GM19240 (cell line): ENCODE results near the gene SIDT2.
"Not testable (repeated sequence)": the region's sequence is repeated elsewhere in the genome, so short reads cannot be mapped to it uniquely, and the experiment has no call there.

ENCODE experiments used
- DNase-seq: peaks from one replicate; pipeline ENCODE4 v3.0.0; 2011; ENCODE audit warnings: low spot score; ENCODE audit not compliant: insufficient read length

The SIDT2 gene

DNA sequence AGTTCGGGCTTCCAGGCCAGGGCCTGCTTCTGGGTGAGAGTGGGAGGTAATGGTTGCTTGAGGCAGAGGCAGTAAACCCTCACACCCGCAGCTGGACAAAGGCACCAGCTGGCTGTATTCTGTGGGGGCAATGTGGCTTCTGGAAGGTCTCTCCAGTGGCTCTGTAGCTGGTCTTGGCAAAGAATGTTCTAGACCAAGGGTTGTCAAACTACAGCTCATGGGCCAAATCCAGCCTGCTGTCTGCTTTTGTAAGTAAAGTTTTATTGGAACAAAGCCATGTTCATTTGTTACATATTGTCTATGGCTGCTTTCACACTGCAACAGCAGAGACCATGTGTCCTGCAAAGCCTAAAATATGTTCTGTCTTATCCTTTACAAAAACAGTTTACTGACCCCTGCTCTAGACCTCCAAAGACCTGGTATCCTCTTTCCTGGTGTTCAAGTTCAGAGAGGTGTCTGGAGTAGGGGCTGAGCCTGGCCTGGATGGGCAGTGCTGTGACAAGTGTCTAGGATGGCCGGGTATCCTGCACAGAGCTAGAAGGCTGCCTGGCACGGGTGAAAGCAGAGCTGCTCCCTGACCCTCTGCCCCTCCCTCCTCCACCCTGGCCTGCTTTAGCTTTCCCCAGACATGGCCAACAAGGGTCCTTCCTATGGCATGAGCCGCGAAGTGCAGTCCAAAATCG is 24.0 kb downstream of the SIDT2 start:
- DNase-seq, result no peak

DNA sequence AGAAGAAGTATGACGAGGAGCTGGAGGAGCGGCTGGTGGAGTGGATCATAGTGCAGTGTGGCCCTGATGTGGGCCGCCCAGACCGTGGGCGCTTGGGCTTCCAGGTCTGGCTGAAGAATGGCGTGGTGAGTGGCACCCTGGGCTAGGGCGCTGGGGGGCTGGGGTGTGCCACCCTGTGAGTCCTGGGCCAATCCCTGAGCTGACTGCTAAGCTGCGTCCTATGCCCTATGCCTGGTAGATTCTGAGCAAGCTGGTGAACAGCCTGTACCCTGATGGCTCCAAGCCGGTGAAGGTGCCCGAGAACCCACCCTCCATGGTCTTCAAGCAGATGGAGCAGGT is 24.5 kb downstream of the SIDT2 start:
- DNase-seq, result no peak

DNA sequence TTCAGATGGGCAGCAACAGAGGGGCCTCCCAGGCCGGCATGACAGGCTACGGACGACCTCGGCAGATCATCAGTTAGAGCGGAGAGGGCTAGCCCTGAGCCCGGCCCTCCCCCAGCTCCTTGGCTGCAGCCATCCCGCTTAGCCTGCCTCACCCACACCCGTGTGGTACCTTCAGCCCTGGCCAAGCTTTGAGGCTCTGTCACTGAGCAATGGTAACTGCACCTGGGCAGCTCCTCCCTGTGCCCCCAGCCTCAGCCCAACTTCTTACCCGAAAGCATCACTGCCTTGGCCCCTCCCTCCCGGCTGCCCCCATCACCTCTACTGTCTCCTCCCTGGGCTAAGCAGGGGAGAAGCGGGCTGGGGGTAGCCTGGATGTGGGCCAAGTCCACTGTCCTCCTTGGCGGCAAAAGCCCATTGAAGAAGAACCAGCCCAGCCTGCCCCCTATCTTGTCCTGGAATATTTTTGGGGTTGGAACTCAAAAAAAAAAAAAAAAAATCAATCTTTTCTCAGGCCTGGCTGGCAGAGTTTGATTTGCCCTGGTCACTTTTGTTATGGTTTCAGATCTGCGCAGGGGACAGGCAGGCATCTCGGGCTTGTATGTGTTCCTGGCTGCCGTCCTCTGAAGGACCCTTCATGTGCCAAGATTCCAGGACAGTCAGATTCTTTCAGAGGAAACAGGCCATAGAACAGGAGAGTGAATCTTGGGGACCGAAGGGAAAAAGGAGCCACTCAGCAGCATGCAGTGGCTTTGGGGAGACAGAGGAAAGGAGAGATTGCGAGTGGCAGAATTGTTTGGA is 25.9 kb downstream of the SIDT2 start:
- no peak for DNase-seq

DNA sequence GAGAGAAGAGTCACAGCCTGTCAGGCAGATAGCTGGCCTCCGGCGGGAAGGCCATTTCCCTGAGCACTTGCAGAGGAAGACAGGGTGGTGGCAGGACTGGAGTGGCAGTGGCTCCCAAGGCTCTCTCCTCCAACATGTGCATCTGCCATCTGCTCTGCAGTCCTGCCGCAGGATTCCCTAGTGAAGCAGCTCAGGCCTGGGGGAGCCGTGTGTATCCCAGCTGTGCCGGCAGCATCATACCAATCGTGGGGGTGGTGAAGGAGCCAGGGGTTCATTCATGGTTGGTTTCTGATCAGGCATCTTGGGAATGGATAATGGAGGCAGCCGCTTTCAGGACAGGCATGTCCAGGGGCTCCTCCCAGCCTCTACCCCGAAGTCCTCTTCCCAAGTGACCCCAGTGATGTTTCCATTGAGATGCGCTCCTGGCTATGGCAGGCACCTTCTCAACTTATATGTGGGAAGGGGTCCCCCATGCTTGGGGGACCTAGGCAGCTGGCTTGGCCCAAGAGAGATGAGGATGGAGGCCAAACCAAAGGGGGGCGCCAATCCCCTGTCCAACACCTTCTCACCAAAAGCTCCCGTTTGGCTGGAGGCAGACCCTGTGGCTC is 26.8 kb downstream of the SIDT2 start:
- no peak for DNase-seq

DNA sequence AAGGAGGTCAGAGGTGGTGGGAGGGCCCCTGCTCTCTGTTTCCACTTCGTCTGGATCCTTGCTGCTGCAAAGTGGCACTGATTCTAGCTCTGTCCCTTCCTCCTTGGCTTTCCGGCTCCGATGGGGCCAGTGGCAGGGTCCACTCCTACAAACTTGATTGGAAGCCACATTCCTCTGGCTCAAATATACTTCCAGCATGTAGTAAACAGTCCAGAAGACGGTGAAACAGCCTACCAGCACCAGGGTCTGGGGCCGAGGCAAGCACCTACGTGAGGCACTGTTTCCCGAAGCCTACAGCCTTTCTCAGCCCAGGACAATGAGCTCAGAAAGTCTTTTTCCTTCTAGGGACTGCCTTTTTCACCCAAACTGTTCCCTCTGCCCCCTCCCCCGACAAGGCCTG is 27.6 kb downstream of the SIDT2 start:
- not testable (repeated sequence) for DNase-seq

DNA sequence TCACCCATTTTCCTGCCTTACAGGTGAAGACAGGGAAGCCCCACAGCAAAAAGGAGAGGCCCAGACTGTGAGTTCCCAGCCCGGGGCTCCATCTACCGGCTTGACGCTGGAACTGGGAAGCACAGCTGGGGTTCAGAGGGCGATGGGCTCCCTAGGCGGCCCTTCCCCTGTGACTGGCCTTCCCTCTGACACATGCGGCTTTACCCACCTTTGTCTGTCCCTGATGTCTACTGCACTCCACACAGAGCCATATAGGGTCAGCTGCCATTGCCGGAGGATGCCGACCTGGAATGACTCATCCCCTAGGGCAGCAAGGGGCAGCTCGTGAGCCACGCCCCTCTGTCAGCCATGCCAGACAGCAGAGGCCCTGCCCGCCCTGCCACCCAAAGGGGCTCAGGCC is 28.3 kb downstream of the SIDT2 start:
- DNase-seq, result not testable (repeated sequence)

DNA sequence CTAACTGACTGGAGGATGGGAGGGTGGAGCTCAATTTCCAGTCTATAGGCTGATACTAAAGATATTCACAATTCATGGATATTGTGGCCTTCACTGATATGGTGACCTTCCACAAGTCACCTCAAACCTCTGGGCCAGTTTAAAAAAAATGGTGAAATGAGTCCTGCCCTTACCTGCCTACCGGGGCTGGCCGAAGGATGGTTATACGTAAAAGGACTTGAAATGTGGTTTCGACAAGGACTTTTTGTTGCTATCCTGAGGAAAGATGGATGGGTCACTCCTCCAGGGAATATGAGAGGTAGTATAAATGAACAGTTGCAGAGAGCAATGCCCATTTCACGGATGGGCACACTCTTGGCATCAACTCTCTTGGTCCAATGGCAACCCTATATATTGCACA is 28.9 kb downstream of the SIDT2 start:
- not testable (repeated sequence) for DNase-seq

DNA sequence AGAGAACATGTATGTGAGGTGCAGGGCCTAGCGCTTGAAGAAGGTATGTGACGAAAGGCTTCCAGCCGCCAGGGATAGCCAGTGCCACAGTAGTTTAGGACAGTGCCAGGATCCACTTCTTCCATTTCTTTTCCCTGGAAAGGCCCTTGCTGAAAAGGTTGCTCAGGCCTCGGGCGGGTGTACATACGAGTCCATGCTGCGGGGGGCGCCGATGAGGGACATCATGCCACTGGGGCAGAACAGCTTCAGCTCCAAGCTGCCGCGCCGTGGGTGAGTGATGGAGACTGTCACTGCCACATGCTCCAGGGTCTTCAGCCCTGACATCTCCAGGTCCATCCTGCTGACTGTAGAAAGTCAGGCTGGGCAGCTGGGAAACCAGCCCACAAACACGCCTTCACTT is 30.2 kb downstream of the SIDT2 start:
- DNase-seq, result not testable (repeated sequence)

DNA sequence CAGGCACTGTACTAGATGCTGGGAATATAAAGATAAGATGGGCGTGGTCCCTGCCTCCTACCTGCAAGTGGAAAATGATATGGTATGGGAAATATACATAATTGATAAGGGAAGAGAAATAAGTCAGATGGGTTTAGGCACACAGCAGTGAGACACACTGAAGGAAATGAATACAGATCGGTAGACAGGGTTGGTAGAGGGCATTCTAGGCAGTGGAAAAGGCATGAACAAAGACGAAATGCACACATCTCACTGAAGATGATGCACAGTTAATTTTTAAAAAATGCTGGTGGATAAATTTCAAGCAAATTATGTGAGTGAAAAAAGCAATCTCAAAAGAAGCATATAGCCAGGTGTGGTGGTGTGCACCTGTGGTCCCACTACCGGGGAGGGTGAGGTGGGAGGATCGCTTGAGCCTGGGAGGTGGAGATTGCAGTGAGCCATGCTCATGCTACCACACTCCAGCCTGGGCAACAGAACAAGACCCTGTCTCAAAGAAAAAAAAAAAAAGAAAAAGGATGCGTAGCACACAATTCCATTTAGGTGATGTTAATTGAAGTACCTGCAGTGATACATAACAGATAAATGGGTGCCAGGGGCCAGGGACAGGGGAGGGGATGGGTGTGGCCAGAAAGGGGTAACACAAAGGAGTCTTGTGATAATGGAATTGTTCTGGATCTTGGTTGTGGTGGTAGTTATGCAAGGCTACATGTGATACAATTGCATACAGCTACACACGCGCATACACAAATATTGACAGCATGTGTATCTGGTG is 31.0 kb downstream of the SIDT2 start:
- not testable (repeated sequence) for DNase-seq

DNA sequence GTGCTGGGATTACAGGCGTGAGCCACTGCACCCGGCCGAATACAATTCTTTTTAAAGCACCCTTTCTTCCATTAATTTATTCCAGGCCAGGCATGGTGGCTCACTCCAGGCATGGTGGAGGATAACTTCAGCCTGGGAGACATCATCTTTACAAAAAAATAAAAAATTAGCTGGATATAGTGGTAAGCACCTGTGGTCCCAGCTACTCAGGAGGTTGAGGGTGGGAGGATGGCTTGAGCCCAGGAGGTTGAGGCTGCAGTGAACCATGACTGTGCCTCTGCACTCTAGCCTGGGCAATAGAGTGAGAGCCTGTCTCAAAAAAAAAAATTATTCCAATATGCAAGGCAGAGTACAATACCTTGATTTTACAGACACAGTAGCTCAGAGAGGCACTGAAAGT is 32.1 kb downstream of the SIDT2 start:
- DNase-seq, result no peak

DNA sequence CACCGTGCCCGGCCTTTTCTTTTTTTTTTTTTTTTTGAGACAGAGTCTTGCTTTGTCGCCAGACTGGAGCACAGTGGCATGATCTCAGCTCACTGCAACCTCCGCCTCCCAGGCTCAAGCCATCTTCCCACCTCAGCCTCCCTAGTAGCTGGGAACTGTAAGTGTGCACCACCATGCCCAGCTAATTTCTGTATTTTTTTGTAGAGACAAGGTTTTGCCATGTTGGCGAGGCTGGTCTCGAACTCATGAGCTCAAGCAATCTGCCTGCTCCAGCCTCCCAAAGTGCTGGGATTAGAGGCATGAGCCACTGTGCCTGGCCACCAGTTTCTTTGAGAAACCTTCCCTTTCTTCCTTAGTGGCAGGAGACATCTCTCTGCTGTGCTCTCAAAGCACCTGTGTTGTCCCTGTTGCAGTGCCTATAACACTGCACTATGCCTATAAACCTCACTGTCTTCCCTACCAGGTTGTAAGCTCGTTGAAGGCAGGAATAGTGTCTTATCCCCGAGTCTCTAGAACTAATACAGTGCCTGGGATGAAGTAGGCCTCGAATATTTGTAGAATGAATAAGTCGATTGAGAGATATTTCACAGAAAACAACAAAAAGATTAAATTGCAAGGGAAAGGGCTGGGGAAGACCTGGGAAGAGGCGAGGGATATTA is 34.3 kb downstream of the SIDT2 start:
- no peak for DNase-seq

DNA sequence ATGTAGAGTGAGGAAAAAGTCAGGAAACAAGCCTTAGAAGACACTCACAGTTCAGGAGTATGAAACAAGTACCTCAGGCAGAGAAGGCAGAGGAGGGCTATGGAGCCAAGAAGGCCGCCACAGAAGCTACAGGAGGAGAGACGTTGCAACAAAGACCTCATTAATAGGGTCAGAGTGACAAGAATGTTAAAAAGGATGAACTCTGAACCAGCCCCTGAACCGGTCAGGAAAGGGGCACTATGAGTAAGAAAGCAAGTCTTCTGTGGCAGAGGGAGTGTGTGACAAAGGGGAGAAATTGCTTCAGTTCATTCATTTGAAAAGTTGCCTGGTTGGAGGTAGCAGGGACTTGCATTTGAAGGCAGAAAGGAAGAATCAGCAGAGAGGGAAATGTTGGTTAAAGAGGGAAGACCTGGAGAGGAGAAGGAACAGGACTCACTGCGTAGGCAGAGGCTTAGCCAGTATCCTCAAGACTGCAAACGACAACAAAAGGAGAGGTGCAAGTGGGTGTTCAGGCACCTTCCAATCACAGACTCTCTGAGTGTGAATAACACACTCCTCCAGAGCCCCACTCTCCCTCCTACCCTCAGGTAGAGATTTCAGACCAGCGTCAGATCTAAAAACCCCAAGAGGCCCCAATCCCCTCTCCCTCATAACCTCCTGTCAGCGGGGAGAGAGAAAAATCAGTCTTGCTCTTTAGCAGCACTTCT is 36.0 kb downstream of the SIDT2 start:
- DNase-seq, result no peak

DNA sequence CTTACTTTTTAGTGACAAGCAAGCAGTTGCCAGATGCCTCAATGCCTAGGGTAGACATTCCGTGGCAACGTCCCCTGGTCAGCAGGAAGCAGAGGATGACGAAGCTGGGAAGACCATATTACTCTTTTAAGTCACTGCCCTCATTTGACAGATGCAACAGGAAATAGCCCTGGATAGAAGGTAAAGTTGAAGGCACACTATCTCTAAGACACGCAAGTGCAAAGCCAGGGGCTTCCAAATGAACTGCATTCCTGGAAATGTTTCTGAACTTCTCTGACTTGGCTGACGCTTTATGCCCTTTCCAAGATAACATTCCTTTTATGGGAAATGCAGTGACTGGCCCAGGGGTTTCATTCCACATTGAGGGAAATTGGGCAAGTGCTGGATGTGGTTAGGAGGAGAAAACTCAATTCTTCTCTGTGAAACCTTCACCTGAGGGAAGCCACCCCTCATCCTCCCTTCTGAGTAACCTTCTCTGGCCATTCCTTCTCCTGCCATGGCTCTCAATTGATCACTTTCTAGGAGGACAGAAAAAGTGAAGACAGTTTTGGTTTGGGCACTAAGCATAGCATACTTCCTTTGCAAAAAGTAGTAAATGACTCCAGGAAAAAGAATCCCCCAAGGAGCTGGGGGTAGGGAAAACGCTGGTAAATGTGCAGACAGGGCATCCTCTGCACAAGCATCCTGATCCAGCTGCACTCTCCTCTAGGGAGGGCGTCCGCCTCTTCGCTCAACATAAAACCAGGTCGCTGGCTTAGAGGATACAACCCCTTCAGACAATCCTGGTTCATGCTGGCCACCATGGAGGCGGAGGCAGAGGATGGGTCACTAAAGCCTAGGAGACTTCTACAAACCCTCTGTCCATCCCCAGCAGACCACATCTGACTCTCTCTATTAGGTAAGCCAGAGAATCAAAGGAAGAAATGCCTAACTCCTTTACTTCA is 38.9 kb downstream of the SIDT2 start:
- DNase-seq, result no peak

DNA sequence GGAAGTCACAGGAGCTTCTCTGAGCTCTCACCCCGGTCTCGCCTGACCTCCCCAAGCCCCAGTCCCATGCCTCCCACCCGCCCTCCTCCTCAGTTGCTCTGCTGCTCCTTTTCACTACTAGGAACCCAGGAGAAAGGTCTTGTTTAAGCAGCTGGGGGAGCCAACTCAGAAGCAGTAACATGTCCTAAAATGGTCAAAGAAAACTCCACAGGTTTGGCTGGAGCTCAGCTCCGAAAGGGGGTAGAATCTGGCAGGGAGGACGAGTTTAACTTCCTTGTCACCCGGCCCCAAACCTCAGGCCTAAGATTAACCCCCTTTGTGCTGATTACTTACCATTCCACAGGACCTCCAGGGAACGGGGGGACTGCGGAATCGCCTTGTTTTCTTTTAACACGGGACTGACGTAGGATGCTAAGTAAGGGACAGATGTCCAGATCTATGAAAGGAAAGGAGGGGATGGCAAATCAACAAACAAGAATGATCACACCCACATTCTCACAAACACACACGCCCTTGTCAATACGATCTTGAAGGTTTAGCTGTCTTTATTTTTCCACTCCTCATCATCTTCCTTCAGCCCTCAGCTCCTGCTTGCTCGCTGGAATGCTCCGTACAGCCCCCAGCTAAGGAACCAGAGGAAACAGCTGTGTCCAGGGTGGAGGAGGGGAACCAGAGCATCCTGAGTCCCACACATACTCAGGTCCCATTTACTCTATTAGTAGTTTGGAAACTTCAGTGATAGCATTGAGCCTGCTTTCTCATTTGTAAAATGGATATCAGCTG is 39.8 kb downstream of the SIDT2 start:
- no peak for DNase-seq

DNA sequence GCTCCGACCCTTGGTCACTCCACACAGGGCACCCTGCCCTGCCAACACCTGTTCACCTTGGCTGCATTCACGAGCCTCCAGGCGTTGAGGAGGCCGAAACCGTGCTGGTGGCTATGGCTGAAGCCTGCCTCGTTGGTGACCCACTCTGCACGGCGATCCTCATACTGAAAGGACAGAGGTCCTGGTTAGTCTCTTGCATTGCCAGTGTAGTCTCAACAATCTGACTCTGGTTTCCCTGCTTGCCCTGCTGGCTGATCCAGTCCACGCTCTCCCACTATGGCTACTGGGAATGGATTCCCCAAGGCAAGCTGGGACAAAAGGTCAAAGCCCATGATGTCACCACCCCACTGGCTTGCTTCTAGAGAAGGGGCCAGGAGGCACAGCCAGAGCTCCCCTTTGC is 40.5 kb downstream of the SIDT2 start:
- no peak for DNase-seq

DNA sequence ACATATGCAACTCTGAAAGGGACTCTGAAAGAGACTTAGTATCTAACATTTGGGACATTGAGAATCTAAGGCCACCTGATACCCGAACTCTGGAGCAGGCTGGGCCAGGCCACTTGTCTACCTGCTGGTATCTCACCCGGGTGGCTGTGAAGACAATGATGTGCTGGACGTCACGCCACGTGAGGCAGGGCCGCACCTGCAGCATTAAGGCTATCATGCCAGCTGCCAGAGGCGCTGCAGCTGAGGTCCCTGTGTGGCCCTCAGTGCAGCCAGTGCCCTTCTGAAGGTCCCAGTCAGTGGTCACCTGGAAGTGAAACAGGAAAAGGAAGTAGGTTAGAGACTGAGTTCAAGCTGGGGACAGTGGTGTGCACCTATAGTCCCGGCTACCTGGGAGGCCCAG is 40.9 kb downstream of the SIDT2 start:
- no peak for DNase-seq

DNA sequence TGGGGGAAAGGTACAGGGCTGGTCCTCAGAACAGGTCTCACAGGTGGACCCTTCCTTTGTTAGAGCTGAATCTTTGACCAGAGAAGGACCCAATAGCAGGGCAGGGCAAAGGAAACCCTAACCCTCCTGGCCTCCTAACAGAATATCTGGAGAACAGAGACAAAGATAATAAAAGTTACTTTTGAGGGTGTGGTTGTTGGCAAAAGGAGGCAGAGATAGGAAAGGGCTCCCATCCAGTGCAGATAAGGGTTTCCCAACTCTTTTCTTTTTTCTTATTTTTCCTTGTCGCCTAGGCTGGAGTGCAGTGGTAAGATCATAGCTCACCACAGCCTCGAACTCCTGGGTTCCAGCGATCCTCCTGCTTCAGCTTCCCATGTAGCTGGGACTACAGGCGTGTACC is 41.5 kb downstream of the SIDT2 start:
- no peak for DNase-seq

DNA sequence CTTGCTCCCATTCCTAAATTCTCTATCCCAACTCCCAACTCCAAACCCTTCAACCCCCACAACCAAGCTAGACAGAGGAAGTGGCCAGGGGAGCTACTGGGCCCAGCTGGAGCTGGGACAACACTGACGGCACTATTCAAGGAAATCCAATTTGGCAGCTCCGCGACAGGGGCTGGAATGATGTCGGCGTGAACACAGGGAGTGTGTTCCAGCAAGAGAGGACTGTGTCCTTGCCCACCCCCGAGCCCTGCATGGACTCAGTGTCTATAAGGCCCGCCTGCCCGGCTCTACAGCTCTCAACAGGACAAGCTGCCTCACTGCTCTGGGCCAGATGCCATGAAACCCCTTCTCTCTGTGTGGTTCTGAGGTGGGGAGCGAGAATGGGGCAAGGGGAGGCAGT is 42.0 kb downstream of the SIDT2 start:
- no peak for DNase-seq
